Neural progenitor cell (in vitro differentiated cells): Measurements from ENCODE around the gene KRTAP17-1.

Experiments used
- EZH2 ChIP-seq: fragments of 200-600 bp; sonication (generic); IDR thresholded peaks from 2 replicates; pipeline ENCODE4 v1.6.1; 2017; ENCODE audit warnings: antibody characterized with exemption, mild to moderate bottlenecking, moderate library complexity
- TF ChIP-seq, protein P1 (sequence below): fragments of 200-600 bp; sonication (generic); IDR thresholded peaks from 2 replicates; pipeline ENCODE4 v1.5.1; 2017; ENCODE audit warnings: antibody characterized with exemption, mild to moderate bottlenecking

DNA sequence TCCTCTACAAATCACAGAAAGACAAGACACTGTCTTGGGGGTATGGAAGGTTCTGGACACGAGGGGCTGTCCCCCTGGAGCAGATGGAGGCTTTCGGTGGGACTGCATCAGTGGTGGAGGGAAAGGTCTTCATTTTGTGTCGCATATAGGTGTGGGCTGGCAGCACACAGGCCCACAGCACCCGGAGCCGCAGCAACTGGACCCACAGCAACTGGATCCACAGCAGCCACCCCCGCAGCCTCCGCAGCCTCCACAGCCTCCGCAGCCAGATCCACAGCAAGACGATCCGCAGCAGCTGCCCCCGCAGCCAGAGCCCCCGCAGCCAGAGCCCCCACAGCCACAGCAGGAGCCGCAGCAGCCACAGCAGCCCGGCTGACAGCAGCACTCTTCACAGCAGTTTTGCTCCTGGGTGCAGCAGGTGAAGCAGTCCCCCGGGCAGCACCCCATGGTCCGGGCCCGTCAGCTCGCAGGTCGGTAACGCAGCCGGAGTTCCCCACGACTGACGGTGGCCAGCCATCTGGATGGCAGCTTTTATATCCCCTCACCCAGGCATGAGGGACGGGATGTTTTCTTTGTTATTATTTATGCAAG is at the start of gene KRTAP17-1:
- TF ChIP-seq EZH2: no peak
- TF ChIP-seq, protein P1, sequence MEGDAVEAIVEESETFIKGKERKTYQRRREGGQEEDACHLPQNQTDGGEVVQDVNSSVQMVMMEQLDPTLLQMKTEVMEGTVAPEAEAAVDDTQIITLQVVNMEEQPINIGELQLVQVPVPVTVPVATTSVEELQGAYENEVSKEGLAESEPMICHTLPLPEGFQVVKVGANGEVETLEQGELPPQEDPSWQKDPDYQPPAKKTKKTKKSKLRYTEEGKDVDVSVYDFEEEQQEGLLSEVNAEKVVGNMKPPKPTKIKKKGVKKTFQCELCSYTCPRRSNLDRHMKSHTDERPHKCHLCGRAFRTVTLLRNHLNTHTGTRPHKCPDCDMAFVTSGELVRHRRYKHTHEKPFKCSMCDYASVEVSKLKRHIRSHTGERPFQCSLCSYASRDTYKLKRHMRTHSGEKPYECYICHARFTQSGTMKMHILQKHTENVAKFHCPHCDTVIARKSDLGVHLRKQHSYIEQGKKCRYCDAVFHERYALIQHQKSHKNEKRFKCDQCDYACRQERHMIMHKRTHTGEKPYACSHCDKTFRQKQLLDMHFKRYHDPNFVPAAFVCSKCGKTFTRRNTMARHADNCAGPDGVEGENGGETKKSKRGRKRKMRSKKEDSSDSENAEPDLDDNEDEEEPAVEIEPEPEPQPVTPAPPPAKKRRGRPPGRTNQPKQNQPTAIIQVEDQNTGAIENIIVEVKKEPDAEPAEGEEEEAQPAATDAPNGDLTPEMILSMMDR: no peak
